HepG2 (cell line): ENCODE data around the gene ACYP2. TPM values are rescaled to one million over a fixed set of nuclear protein-coding genes. Genes with fewer than 3 reads are reported as not detected.

ENCODE experiments used
- ATAC-seq: fragments of 200-7000 bp; cut with Tn5 transposase; 3 replicates; pipeline ENCODE4 v1.9.1; 2020; ENCODE audit warnings: mild to moderate bottlenecking, moderate library complexity
- BruUV-seq: library from RNA; stranded (reverse); fragments of 400-500 nt; replicated peaks from 2 replicates; lab custom pipeline; 2021; lab: Mats Ljungman, UMichigan
- CTCF ChIA-PET: fragments of 300-600 bp; formaldehyde crosslinking; extraction: SDS; loops from one replicate; lab custom pipeline; 2021; ENCODE audit warnings: low total read pairs, inconsistent platforms, low intra/inter-chr PET ratio; lab: Yijun Ruan, JAX
- POLR2A ChIA-PET: fragments of 350-600 bp; sonication (Branson Sonifier 250); formaldehyde crosslinking; loops from one replicate; lab custom pipeline; 2020; ENCODE audit warnings: antibody characterized with exemption, inconsistent platforms; lab: Yijun Ruan, JAX
- DNase-seq: peaks from one replicate; pipeline ENCODE4 v3.0.0-alpha.2; 2015; ENCODE audit warnings: low spot score
- FAIRE-seq: peaks from 3 replicates; lab custom pipeline; 2011; peaks lifted over from hg19 to GRCh38; lab: Jason Lieb, UNC
- H2AFZ ChIP-seq: one replicate; pipeline ENCODE4 v1.6.1; 2011; ENCODE audit warnings: low read length, inconsistent platforms
- H3K27ac ChIP-seq: fragments of 300-600 bp; 3 replicates; pipeline ENCODE4 v1.8.0; 2011; ENCODE audit warnings: mixed run types, mild to moderate bottlenecking, mixed read lengths, low read length, inconsistent platforms; ENCODE audit not compliant: insufficient read depth; ENCODE audit errors: extremely low read length
- H3K27me3 ChIP-seq, 2 experiments: fragments of 200-600 bp in 1 of 2; 2 replicates in 1 of 2; 3 replicates in 1 of 2; pipeline versions ENCODE4 v1.6.0 to v1.8.0; 2011; ENCODE audit warnings: low read length in 2 of 2, mild to moderate bottlenecking in 2 of 2, moderate library complexity in 2 of 2, inconsistent platforms in 1 of 2; ENCODE audit not compliant: insufficient read depth in 2 of 2, control insufficient read depth in 1 of 2
- H3K36me3 ChIP-seq, 2 experiments: fragments of 200-600 bp in 1 of 2; replicated peaks in 1 of 2; 2 replicates in 1 of 2; 3 replicates in 1 of 2; pipeline versions ENCODE4 v1.5.1 to v1.8.0; 2011; ENCODE audit warnings: low read length in 2 of 2, inconsistent platforms in 1 of 2; ENCODE audit not compliant: insufficient read depth in 2 of 2, control insufficient read depth in 1 of 2
- H3K4me1 ChIP-seq: 2 replicates; pipeline ENCODE4 v1.5.1; 2012; ENCODE audit warnings: low read length, inconsistent platforms; ENCODE audit not compliant: insufficient read depth
- H3K4me2 ChIP-seq: 2 replicates; pipeline ENCODE4 v1.6.0; 2011; ENCODE audit warnings: low read depth, low read length, inconsistent platforms
- H3K4me3 ChIP-seq, 3 experiments: fragments of 200-600 bp in 1 of 3; sonication (generic), shearing (Covaris generic) in 1 of 3; replicated peaks in 1 of 3; 2 replicates each; pipeline ENCODE4 v1.5.1; 2011 to 2016; ENCODE audit warnings: low read length in 3 of 3, inconsistent platforms in 2 of 3, low read depth in 2 of 3, mild to moderate bottlenecking in 2 of 3, control low read depth in 1 of 3, mixed read lengths in 1 of 3; ENCODE audit not compliant: insufficient read depth in 1 of 3
- H3K79me2 ChIP-seq: one replicate; pipeline ENCODE4 v1.6.1; 2011; ENCODE audit warnings: low read length, inconsistent platforms; ENCODE audit not compliant: insufficient read depth
- H3K9ac ChIP-seq: 2 replicates; pipeline ENCODE4 v1.6.0; 2011; ENCODE audit warnings: mild to moderate bottlenecking, low read depth, low read length, inconsistent platforms; ENCODE audit not compliant: insufficient read depth
- H3K9me3 ChIP-seq: 2 replicates; pipeline ENCODE4 v1.5.1; 2012; ENCODE audit warnings: mild to moderate bottlenecking, low read length
- H4K20me1 ChIP-seq: 2 replicates; pipeline ENCODE4 v1.6.0; 2011; ENCODE audit warnings: inconsistent platforms, mild to moderate bottlenecking, low read length, moderate library complexity; ENCODE audit not compliant: insufficient read depth
- ATRX ChIP-seq: sonication (generic); formaldehyde crosslinking; IDR thresholded peaks from 2 replicates; pipeline ENCODE4 v1.4.0; 2020; ENCODE audit warnings: missing genetic modification reagents, borderline replicate concordance
- CSRNP2 ChIP-seq: sonication (generic); formaldehyde crosslinking; conservative IDR thresholded peaks from 2 replicates; pipeline ENCODE4 v1.8.0; 2022; ENCODE audit warnings: low read depth, missing genetic modification reagents
- SOX6 ChIP-seq, 2 experiments: fragments of 450-650 bp in 1 of 2; sonication (generic) in 1 of 2; formaldehyde crosslinking in 1 of 2; IDR thresholded peaks; 2 replicates each; pipeline versions ENCODE4 v1.4.0 to v1.6.1; 2017 to 2020; ENCODE audit warnings: antibody characterized with exemption in 1 of 2, mild to moderate bottlenecking in 1 of 2, missing genetic modification reagents in 1 of 2
- TCF7L2 ChIP-seq: IDR thresholded peaks from 2 replicates; pipeline ENCODE4 v1.6.1; 2011; ENCODE audit warnings: mild to moderate bottlenecking, low read depth, low read length, moderate library complexity
- ZBTB20 ChIP-seq: sonication (generic); formaldehyde crosslinking; IDR thresholded peaks from 2 replicates; pipeline ENCODE4 v1.8.1; 2023; ENCODE audit warnings: missing genetic modification reagents, low read depth, mild to moderate bottlenecking, borderline replicate concordance
- ZNF446 ChIP-seq: sonication (generic); formaldehyde crosslinking; IDR thresholded peaks from 2 replicates; pipeline ENCODE4 v1.5.0; 2020; ENCODE audit warnings: mild to moderate bottlenecking, missing genetic modification reagents
- WGBS: methylation state at CpG from one replicate; pipeline ENCODE4 v1.1.6; 2017; ENCODE audit warnings: low lambda C conversion rate; 5-methylcytosine and 5-hydroxymethylcytosine counted together
- in situ Hi-C: cut with HindIII; loops from 2 replicates; pipeline ENCODE4 v1.10.0; 2017; ENCODE audit warnings: low pct_unique_long_range_greater_than_20kb; ENCODE audit not compliant: extremely low pct_ligation_motif_present
- intact Hi-C: fragments of 100-400 bp; cut with micrococcal nuclease; formaldehyde crosslinking; loops from one replicate; pipeline ENCODE4 v1.10.0; 2022; ENCODE audit not compliant: unreplicated experiment
- polyA plus RNA-seq, 8 experiments: library from polyadenylated mRNA; depleted of rRNA in 3 of 8; stranded (reverse) in 7 of 8; unstranded in 1 of 8; fragments of >200 nt; fragmentation: Illumina TruSeq in 4 of 8; extraction: Trizol in 4 of 8; gene quantifications; 2 replicates each; pipeline versions ENCODE4 v1.2.1 to v1.2.3, GENCODE V29; 2011 to 2016; ENCODE audit warnings: low read depth in 4 of 8, missing spikeins in 1 of 8, mixed read lengths in 1 of 8; ENCODE audit not compliant: insufficient read depth in 1 of 8
- total RNA-seq, 5 experiments: library from RNA; depleted of rRNA; stranded (reverse); fragments of >200 nt; fragmentation: Illumina TruSeq; extraction: Trizol; gene quantifications; 2 replicates each; pipeline ENCODE4 v1.2.3, GENCODE V29; 2016; ENCODE audit warnings: low read depth in 1 of 5
- TF ChIP-seq, protein P1 (sequence below): sonication (generic); formaldehyde crosslinking; IDR thresholded peaks from 2 replicates; pipeline ENCODE4 v1.8.1; 2023; ENCODE audit warnings: missing genetic modification reagents, mild to moderate bottlenecking, borderline replicate concordance
- TF ChIP-seq, protein P2 (sequence below): sonication (generic); formaldehyde crosslinking; IDR thresholded peaks from 2 replicates; pipeline ENCODE4 v1.4.0; 2020; ENCODE audit warnings: mild to moderate bottlenecking, missing genetic modification reagents

Gene ACYP2
- total and polyA plus RNA-seq, 2 of the 13 experiments (the other 11 are each of a cell fraction or from before 2014, with no cell fraction given): 12.3 to 12.7 TPM

GRCh38 chr2:54325148-54325547, 209.7 kb downstream of the ACYP2 start:
- Histone ChIP-seq H3K79me2 (no peaks in the 10 kb centered on the region), H3K27ac (no peak overlapping the region), H3K36me3 (no peaks in the 10 kb centered on the region), H3K4me2 (no peak overlapping the region), H3K4me1 (peaks cover 20% of the 10 kb centered on the region), H3K4me3 (no peak overlapping the region), H2AFZ (no peak overlapping the region), H3K27me3 (no peaks in the 10 kb centered on the region), H3K9ac (no peak overlapping the region), H4K20me1 (no peaks in the 10 kb centered on the region), H3K9me3 (peaks cover 24% of the 10 kb centered on the region)
- in situ Hi-C loops (no loop called here), intact Hi-C loops (loop anchor here (10.0 kb wide), 1 partner anchor 120 kb away; no protein-coding TSS in a partner anchor)
- 57% methylated on average over 1 of the region's 1 CpG for WGBS
- ChIA-PET POLR2A (no interaction called here), CTCF (no interaction called here)
- TF ChIP-seq TCF7L2 (no peak), ZBTB20 (no peak), ZNF446 (CRISPR knock-in tag) (no peak), SOX6 (IDR thresholded peaks at IDR 0.05) (no peak), SOX6 (CRISPR knock-in tag; IDR thresholded peaks at IDR 0.05) (no peak), CSRNP2 (CRISPR knock-in tag) (no peak), ATRX (no peak)
- TF ChIP-seq, protein P1, sequence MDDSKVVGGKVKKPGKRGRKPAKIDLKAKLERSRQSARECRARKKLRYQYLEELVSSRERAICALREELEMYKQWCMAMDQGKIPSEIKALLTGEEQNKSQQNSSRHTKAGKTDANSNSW (CRISPR knock-in tag): no peak
- TF ChIP-seq, protein P2, sequence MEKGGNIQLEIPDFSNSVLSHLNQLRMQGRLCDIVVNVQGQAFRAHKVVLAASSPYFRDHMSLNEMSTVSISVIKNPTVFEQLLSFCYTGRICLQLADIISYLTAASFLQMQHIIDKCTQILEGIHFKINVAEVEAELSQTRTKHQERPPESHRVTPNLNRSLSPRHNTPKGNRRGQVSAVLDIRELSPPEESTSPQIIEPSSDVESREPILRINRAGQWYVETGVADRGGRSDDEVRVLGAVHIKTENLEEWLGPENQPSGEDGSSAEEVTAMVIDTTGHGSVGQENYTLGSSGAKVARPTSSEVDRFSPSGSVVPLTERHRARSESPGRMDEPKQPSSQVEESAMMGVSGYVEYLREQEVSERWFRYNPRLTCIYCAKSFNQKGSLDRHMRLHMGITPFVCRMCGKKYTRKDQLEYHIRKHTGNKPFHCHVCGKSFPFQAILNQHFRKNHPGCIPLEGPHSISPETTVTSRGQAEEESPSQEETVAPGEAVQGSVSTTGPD (CRISPR knock-in tag): no peak
- no peak for DNase-seq
- no peak for FAIRE-seq
- ATAC-seq: no peak
- BruUV-seq: no TSS peak
